ENCODE results near the gene CD274.
"Not testable (repeated sequence)": the region's sequence is repeated elsewhere in the genome, so short reads cannot be mapped to it uniquely, and the experiment has no call there.

CD274 gene

DNA sequence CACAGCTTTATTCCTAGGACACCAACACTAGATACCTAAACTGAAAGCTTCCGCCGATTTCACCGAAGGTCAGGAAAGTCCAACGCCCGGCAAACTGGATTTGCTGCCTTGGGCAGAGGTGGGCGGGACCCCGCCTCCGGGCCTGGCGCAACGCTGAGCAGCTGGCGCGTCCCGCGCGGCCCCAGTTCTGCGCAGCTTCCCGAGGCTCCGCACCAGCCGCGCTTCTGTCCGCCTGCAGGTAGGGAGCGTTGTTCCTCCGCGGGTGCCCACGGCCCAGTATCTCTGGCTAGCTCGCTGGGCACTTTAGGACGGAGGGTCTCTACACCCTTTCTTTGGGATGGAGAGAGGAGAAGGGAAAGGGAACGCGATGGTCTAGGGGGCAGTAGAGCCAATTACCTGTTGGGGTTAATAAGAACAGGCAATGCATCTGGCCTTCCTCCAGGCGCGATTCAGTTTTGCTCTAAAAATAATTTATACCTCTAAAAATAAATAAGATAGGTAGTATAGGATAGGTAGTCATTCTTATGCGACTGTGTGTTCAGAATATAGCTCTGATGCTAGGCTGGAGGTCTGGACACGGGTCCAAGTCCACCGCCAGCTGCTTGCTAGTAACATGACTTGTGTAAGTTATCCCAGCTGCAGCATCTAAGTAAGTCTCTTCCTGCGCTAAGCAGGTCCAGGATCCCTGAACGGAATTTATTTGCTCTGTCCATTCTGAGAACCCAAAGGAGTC lies at the start of gene CD274:
TSS of gene CD274 (plus strand) at position 184 of the 733 bp plus-strand sequence. CDS start 5,572 bp downstream, outside the sequence.
- peak; percentile 43 to 68 for DNase-seq (ENCODE audit: low read depth in 2 of 2)

DNA sequence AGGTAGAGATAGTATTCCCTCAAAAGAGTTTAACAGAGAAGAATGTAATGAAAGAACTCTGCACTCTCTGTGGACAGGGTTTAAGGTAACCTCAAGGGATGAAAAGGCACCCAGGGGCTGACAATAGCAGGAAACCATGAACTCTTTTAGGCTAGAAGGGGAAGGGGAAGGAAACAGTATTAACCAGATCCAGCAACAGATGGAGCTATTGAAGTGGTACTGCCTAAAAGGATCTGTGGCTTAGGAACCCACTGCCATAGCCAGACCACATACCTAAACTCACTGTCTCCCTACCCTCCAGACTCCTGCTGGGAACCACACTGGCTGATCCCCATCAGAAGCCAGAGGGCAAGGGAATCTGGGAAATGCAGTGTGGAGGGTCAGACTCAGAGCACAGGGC lies 48.1 kb upstream of the CD274 start:
- no peak for DNase-seq (ENCODE audit: low read depth in 2 of 2)

GRCh38 chr9:5408596-5408995 lies 41.7 kb upstream of the CD274 start:
- no peak for DNase-seq (ENCODE audit: low read depth in 2 of 2)

DNA sequence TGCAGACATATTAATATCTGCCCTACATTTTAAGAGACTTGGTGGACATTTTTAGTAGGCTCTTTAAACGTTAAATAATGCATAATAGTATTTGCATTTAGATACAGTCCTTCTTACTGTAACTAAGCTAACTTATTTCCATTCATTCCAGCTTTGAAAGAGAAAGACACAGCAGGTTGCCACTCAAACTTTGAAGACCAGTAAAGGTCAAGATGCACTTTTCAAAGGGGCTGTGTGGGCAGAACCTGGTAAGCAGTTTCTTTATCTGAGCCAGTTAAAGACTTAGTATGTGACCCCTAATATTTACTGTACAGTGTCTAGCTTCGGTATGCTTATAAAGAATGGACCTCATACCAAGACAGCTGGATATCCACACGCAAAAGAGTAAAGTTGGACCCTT lies 33.4 kb upstream of the CD274 start:
- no peak for DNase-seq (ENCODE audit: low read depth in 2 of 2)

DNA sequence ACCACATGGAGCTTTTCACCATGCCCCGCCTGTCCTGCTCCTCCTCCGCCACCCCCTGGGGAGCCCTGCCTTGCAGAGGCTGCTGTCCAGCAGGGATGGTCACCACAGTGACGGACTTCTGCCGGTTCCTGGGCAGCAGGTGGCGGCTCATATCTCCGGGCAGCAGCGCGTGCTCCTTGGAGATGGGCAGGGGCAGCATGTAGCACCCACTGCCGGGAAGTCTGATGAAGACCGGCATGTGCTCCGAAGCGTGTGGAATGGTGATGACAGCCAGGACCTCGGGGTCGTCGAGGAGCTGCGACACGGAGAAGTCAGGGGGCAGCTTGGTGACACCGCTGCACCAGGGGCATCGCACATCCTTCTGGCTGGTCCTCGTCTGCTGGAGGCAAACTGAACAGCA lies 31.9 kb upstream of the CD274 start:
- DNase-seq (ENCODE audit: low read depth in 2 of 2), result no peak

DNA sequence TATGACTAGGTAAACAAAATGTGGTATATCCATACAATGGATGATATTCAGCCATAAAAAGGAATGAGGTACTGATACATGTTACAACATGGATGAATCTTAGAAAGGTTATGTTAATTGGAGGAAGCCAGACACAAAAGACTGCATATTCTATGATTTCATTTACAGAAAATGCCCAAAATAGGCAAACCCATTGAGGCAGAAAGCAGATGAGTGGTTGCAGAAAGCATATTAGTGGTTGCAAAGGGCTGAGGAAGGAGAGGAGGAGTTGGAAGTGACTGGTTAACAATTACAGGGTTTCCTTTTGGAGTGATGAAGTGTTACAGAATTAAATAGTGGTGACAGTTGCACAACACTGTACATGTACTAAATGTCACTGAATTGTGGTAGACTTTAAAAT lies 30.4 kb upstream of the CD274 start:
- no peak for DNase-seq (ENCODE audit: low read depth in 2 of 2)

DNA sequence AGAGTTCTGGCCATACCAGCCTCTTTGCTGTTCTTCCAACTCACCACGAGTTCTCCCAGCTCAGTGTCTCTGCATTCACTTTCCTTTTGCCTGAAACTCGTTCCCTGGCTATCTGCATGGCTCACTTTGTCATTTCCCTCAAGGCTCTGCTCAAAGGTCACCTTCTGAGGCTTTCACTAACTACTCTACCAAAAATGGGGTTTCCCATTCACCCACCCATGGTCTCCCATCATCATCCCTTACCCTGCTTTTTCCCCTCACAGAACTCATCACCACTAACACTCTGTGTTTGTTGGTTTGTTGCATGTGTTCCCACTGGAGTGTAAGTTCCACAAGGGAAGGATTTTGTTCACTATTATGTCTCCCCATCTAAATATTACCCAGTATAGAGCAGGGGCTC lies 29.2 kb upstream of the CD274 start:
- no peak for DNase-seq (ENCODE audit: low read depth in 2 of 2)

GRCh38 chr9:5422276-5422675 lies 28.1 kb upstream of the CD274 start:
- no peak for DNase-seq (ENCODE audit: low read depth in 2 of 2)

GRCh38 chr9:5425006-5425628 lies 25.2 kb upstream of the CD274 start:
- DNase-seq (ENCODE audit: low read depth in 2 of 2), result no peak

- no peak for DNase-seq (ENCODE audit: low read depth in 2 of 2)
These were observed 23.3 kb upstream of the CD274 start for GRCh38 chr9:5427005-5427404.

DNA sequence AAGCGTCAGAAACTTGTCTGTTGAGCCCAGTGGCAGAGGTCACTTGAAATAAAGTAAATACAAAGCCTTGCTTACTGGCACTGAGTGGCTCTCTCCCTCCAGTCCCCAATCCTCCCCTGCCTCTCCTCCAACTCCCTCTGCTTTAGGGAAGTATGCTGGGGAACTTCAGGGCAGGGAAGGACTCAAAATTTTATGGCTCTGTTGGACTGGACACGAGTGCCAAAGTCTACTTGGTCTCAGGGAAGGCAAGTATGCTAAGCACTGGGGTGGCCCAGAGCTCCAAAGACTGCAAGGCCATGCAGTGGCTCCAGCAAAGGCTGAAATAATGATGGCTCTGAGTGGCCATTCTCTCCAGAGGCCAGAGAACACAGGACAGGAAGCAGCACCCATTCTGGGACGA lies 22.2 kb upstream of the CD274 start:
- no peak for DNase-seq (ENCODE audit: low read depth in 2 of 2)

GRCh38 chr9:5428794-5429528 lies 21.4 kb upstream of the CD274 start:
- no peak for DNase-seq (ENCODE audit: low read depth in 2 of 2)

DNA sequence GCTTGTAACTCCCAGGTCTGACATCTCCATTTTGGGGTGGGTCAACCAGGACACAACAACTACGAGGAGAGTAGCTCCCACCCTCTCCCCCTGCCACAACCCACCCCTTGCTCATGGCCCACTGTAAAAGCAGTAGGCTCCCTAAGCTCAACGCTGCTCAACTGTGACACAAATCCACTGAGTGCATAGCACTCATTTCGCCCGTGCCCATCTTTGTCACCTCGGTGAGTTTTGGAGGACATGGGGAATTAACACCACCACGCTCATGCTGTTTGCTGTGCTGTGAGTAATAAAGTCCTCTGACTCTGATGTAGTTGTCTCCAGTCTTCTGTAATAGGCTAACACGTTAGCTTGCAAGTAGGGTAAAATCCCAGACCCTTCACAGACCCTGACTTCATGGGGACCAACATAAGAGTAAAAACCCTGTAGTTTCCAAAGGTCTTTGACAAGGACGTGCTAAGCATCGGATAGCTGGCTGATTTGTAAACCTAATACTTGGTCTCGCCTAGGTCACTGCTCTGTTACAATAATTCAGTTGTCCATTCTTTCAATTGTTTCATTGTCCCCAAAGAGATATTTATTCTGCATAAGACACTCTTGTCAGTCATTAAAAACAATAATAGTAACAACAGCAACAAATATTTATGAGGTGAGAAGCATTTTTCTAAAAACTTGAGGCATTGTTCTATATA lies 20.3 kb upstream of the CD274 start:
- DNase-seq (ENCODE audit: low read depth in 2 of 2), result no peak

GRCh38 chr9:5430912-5431311 lies 19.4 kb upstream of the CD274 start:
- no peak for DNase-seq (ENCODE audit: low read depth in 2 of 2)

DNA sequence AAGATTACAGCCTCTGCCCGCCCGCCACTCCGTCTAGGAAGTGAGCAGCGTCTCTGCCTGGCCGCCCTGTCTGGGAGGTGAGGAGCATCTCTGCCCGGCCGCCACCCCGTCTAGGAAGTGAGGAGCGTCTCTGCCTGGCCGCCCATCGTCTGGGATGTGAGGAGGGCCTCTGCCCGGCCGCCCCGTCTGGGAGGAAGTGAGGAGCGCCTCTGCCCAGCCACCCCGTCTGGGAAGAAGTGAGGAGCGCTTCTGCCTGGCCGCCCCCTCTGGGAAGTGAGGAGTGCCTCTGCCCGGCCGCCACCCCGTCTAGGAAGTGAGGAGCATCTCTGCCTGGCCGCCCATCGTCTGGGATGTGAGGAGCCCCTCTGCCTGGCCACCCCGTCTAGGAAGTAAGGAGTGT lies 17.5 kb upstream of the CD274 start:
- DNase-seq (ENCODE audit: low read depth in 2 of 2), result not testable (repeated sequence)

GRCh38 chr9:5433328-5433727 lies 17.0 kb upstream of the CD274 start:
- not testable (repeated sequence) for DNase-seq (ENCODE audit: low read depth in 2 of 2)

DNA sequence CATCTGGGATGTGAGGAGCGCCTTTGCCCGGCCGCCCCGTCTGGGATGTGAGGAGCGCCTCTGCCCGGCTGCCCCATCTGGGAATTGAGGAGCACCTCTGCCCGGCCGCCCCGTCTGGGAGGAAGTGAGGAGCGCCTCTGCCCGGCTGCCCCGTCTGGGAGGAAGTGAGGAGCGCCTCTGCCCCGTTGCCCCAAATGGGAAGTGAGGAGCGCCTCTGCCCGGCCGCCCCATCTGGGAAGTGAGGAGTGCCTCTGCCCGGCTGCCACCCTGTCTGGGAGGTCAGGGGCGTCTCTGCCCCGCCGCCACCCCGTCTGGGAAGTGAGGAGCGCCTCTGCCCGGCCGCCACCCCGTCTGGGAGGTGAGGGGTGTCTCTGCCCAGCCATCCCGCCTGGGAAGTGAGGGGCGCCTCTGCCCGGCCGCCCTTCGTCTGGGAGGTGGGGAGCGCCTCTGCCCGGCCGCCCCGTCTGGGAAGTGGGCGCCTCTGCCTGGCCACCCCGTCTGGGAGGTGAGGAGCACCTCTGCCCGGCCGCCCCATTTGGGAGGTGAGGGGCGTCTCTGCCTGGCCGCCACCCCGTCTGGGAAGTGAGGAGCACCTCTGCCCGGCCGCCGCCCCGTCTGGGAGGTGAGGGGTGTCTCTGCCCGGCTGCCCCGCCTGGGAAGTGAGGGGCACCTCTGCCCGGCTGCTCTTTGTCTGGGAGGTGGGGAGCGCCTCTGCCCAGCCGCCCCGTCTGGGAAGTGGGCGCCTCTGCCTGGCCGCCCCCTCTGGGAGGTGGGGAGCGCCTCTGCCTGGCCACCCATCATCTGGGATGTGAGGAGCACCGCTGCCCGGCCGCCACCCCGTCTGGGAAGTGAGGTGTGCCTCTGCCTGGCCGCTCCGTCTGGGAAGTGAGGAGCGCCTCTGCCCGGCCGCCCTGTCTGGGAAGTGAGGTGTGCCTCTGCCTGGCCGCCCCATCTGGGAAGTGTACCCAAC lies 16.2 kb upstream of the CD274 start:
- not testable (repeated sequence) for DNase-seq (ENCODE audit: low read depth in 2 of 2)

- no peak for DNase-seq (ENCODE audit: low read depth in 2 of 2)
These were observed 14.4 kb upstream of the CD274 start for GRCh38 chr9:5435912-5436311.

DNA sequence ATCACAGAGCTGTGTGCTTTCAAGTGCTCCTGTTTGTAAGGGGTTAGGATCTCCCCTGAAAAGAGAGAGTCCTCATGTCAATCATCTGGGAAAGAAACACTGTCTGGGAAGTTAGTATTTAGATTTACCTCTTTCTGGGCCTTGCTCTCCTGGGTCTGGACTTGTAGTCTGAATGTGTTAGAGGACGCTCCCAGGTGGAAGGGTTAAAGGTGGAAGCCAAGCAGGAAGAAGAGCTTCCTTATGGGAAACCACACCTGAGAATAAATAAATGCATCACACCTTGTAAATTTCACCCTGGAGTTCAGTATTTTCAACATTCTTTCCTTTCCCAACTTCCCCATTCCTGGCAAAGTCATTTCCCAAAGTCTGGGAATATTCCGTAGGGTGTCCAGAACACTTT lies 13.9 kb upstream of the CD274 start:
- no peak for DNase-seq (ENCODE audit: low read depth in 2 of 2)

- DNase-seq (ENCODE audit: low read depth in 2 of 2), result peak; percentile 74 to 75
These were observed 12.8 kb upstream of the CD274 start, which contains the start of gene PLGRKT for GRCh38 chr9:5437254-5438216. Gene PLGRKT (minus strand): TSS chr9:5437925. CDS start chr9:5431977, 5,948 bp downstream.
